GM19025 (cell line): ENCODE measurements around the gene SPEM3.

Experiments used
- ATAC-seq: cut with Tn5 transposase; IDR thresholded peaks from one replicate; pipeline ENCODE4 v1.9.1; 2021; ENCODE audit warnings: mild to moderate bottlenecking, low read depth, moderate library complexity; ENCODE audit not compliant: unreplicated experiment

SPEM3 gene

GRCh38 chr17:7403727-7403976 is 25.0 kb upstream of the SPEM3 start:
- ATAC-seq, result no peak

- peak; percentile 93 for ATAC-seq
Measured at GRCh38 chr17:7403977-7404736, 24.5 kb upstream of the SPEM3 start, which contains the start of gene TMEM256. TSS of gene TMEM256 (minus strand) at chr17:7404097. CDS start at chr17:7404084, 13 bp downstream.

GRCh38 chr17:7404737-7405349 is 23.8 kb upstream of the SPEM3 start:
- ATAC-seq, result peak; percentile 6

GRCh38 chr17:7405350-7406234 is 23.1 kb upstream of the SPEM3 start:
- no peak for ATAC-seq

GRCh38 chr17:7406235-7406825 is 22.3 kb upstream of the SPEM3 start:
- ATAC-seq, result no peak

- ATAC-seq, result no peak
Measured at GRCh38 chr17:7407082-7407481, 21.6 kb upstream of the SPEM3 start.

GRCh38 chr17:7407485-7408251 is 21.0 kb upstream of the SPEM3 start, which contains the start of gene NLGN2:
TSS of gene NLGN2 (plus strand) at chr17:7407845. CDS start at chr17:7408256, 411 bp downstream.
- ATAC-seq, result no peak

- ATAC-seq, result no peak
Measured at GRCh38 chr17:7408252-7408727, 20.4 kb upstream of the SPEM3 start.

GRCh38 chr17:7408863-7409262 is 19.8 kb upstream of the SPEM3 start:
- no peak for ATAC-seq

- ATAC-seq, result no peak
Measured at GRCh38 chr17:7409716-7410115, 18.9 kb upstream of the SPEM3 start.

GRCh38 chr17:7410634-7411426 is 17.8 kb upstream of the SPEM3 start:
- no peak for ATAC-seq

- ATAC-seq, result no peak
Measured at GRCh38 chr17:7411427-7411750, 17.3 kb upstream of the SPEM3 start.

GRCh38 chr17:7413346-7413985 is 15.2 kb upstream of the SPEM3 start:
- no peak for ATAC-seq

GRCh38 chr17:7414837-7415236 is 13.8 kb upstream of the SPEM3 start:
- no peak for ATAC-seq

GRCh38 chr17:7415784-7416183 is 12.9 kb upstream of the SPEM3 start:
- no peak for ATAC-seq

GRCh38 chr17:7416323-7416722 is 12.3 kb upstream of the SPEM3 start:
- ATAC-seq, result no peak

- no peak for ATAC-seq
Measured at GRCh38 chr17:7417056-7417655, 11.5 kb upstream of the SPEM3 start.

- no peak for ATAC-seq
Measured at GRCh38 chr17:7418472-7419152, 10.0 kb upstream of the SPEM3 start.
